ENCODE measurements around the gene TRIM15.

Gene TRIM15

DNA sequence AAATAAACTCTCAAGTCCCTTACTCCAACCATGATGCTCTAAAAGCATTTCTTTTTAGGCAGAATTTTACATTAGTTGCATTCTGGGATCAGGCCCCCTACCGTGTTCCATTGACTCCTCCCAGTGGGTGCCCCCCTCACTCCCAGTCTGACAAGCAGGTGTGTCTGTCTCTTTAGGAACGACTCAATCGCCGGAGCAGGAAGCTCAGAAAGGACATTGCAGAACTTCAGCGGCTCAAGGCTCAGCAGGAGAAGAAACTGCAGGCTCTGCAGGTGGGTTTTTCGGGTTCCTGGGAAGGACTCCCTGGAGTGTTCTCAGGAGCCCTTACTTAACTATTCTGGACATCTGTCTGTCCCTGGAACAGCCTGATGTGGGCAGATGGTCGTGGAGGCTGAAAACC, 17.5 kb upstream of the TRIM15 start:
- no peak for DNase-seq (ENCODE audit: low read depth)

DNA sequence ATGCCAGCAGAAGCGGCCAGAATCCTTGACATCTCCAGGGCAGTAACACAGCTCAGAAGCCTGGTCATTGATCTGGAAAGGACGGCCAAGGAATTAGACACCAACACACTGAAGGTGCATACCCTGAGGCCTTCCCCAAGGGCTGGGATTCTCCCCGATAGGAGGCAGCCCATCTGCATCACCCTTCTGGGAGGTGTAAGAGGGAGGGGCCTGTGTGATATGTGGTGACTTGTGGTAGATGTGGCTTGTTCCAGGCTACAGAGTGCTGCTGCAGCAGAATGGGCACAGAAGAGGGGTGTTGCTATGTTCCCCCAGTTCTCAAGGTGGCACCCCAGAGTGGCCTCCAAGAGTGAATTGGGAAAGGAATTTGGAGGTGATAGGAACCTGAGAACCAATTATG, 16.2 kb upstream of the TRIM15 start:
- DNase-seq (ENCODE audit: low read depth) = no peak

DNA sequence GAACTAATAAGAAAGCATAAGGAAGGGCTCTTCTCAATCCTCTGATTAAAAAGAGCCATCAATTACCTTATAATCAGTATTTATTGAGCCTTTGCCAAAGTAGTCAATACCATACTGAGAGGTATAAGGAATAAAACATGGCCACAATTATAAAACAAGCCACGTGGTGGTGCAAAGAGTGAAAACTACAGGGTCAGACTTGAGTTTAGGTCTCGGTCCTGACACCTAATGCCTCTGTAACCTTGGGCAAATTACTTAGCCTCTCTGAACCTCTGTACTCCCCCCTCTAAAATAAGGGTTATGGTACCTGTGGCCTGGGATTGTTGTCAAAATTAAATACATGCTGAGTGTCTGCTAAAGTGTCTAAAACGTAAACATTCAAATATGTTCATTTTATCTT, 14.1 kb upstream of the TRIM15 start:
- DNase-seq (ENCODE audit: low read depth) = no peak

DNA sequence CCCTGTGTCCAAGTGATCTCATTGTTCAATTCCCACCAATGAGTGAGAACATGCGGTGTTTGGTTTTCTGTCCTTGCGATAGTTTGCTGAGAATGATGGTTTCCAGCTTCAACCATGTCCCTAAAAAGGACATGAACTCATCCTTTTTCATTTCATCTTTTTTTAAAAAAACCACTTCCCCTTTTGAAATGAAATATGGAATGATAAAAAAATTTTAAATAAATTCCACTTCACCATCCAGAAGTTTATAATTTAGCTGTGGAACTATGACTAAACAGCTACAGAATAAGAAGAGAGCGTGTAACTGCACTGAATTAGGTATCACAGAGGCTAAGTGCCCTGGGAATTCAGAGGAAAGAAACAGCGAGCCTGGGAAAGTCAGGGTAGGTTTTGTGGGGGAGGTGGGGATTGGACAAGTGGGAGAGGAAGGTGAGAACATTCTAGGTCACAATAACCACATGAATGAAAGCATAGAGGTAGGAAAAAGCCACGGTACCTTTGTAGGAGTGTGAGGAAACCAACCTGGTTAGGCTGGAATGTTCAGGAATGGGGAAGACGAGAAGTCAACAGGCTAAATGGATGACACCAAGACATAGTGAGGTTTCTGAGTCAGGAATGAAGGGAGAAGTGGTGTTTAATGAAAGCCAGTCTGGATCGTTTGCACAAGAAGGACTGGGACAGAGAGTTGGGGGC, 13.3 kb upstream of the TRIM15 start:
- no peak for DNase-seq (ENCODE audit: low read depth)

DNA sequence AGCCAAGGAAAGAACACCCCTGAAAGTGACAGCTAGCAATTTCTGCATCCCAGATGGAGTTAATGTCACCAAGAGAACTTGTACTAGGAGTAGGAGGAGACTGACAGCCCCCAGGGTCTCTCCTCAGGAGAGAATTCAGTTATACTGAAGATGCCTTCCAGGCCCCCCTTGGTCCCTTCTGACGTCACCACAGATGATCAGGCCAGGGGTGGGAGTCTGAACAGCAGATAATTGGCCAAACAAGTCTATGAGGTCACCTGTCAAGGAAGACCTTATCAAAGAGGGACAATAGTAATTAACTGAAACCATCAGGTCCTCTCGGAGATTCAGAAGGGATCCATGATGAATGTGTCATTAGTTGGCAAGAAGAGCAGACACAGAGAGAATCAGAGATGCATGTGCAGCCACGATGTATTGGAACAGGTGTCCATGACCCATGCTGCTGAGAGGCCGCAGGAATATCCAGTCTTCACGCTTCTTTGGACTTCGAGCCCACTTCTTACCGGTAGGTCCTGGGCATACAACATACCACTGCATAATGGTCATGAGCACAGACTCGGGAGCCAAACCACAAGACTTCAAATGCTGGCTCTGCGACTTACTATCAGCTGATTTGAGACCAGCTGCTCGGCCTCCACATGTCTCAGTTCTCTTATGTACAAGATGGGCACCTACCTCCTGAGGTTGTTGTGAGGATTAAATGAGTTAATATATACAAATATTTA, 12.5 kb upstream of the TRIM15 start:
- DNase-seq (ENCODE audit: low read depth) = no peak

DNA sequence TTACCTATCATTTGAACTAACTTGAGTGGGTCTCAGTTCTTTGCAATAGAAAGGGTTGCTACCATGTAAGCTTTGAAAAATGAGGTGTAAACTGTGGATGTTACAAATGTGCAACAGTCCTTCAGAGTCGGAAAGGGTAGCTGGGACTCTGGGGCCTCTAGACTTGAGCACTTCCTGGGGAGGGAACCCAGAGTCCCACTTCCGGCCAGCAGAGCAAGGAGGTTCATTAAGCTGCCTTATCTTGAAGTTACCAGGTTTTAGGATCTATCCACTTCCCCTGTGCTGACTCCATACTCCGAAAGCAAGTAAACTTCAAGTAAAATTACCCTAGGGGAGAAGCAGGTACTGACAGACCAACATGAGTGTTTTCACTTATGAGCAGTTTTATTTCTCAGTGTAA, 11.8 kb upstream of the TRIM15 start:
- DNase-seq (ENCODE audit: low read depth) = no peak

DNA sequence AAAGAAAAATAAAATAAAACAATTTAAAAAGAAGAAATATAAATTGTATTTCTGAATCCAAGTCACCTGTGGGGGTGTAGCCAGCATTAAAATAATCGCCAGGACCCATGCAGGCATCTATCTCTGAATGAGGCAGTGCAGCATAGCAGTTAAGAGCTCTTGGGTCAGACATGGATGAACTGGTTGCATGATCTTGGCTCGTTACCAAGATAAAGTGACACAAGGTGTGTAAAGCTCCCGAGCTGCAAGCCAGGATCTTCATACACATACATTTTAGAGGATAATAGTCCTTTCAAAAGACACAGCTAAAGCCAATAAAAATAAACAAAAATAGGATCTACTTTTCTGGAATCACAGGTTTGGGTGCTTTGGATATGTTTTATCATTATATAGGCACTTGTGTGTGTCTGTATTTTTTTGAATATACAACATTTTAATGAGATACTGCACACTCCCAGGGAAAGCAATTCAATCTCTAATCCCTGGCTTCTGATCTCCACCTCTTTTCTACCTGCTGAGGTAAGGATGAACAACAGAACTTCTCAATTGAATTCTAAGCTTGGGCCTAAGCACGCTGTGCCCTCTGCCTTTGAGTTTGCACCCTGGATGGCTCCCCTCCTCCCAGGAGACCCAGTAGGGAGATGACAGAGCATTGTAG, 11.2 kb upstream of the TRIM15 start:
- DNase-seq (ENCODE audit: low read depth) = no peak

DNA sequence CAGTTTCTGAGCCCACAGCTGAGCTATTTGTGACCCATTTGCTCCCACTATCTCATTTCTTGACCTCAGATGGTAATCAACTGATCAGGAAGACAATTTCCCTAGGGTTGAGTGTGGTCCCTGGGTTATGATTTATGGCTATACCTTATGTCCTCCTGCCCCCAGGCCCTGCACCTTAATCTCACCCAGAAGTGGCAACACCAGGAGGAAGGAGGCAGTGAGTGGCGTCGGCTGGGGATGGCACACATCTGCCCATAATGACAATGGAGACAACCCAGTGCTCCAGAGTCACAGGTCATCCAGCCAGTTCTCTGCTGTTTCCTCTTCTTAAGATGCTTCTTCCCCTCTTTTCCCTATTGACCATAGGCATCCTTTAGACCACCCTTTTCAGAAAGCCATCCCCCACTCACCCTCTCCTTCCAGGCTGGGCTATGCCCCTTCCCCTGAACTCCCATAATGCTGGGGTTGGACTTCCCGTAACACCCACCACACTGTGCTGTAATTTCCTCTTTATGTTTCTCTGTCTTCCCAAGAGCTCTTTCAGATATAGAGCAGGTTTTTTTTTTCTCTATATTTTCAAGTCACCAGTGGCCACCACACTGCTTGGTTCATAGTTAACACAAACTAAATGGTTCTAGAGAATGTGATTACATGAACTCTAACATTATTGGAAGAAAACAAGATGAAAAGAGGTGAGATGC, 10.3 kb upstream of the TRIM15 start:
- no peak for DNase-seq (ENCODE audit: low read depth)

DNA sequence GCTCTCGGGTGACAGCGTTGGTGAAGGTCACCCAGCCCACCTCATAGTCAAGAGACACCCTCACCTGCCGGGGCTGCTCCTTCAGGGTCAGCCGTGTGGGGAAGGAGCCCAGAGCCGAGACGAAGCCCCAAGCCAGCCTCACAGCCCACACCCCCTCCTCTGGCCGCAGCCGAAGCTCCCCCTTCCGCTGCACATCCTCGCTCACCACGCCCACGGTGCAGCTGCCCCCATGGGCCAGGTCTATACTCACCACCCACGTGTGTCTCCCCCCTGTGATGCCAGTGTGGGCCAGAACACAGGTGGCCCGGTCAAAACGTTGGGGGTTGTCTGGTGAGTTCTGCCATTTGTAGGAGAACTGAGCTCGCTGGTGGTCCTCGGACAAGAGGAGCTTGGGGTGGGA, 9.3 kb upstream of the TRIM15 start:
- DNase-seq (ENCODE audit: low read depth) = no peak

DNA sequence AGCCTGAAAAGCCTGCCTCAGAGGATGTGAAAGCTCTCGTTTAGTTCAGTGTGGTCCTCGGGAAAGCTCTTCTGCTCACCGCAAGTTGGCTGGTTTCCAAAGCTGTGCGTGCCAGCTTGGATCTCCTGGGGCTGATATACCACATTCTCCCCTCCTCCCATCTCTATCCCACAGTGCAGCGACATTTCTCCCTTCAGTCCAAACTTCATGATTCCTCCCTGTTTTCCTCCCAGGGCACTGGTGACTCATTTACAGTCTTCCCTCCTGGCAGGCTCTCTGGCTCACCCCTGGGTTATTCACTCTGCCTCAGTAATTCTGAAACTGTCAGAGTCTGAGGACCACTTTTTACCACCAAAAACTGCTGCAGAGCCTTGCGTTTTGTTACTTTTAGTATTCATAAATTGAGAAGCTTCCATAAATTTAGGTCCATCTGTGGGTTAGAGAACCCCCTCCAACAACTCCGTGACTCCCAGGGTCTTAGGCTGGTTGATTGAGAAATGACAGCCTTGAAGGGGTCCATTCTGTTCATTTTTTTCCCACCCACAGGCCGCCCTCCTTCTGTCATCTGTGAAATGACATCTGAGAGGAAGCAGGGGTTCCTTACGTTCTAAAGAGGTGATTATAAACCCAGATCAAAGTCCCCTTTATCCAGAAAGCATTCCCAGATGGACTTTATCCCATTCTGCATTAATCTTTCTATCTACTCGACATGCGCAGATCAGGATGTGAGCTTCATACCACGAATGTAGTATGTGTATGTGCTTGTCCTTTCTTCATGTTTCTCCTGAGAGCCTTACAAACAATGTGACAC, 8.4 kb upstream of the TRIM15 start:
- DNase-seq (ENCODE audit: low read depth) = no peak

DNA sequence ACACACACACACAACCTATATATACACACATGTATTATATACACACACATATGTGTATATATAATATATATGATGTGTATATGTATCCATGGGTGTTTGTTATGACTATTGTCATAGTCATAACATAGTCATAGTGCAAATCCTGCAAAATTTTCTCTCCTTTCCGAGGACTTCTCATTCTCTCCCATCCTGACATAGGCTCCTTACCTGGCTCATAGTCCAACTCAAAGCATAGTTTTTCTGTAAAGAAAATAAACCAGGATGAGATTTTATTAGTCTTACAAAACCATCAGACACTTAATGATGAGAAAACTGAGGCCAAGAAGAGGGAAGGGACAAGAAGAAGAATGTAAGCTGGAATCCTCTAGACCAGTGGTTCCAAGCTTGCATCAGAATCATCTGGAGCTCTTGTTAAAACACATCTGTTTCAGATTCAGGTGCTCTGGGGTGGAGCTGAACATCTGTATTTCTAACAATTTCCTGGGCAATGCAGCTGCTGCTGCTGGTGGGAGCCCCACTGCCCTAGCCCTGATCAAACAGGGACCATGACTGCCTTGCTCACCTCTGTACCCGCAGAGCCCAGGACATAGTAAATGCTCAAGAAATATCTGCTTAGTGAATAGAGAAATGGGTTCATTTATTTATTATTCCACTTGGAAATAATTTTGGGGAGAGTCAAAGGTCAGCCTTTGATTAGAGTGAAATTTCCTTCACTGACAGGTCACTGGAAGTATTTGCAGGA, 7.7 kb upstream of the TRIM15 start:
- DNase-seq (ENCODE audit: low read depth) = no peak

DNA sequence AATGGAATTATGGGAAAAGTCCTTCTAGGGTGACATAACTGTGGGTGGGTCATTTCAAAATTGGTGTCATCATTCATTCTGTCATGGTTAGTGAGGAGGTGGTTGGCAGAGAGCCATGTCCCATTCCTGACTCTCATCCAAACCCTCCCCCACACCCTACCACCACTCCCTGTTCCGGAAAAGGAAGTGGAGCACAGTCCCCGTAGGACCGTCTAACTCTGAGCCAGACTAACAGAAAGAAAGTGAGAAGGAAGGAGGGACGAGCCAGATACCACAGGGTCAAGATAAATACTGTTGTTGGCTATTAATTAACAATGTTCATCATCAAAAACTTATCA, 7.1 kb upstream of the TRIM15 start:
- DNase-seq (ENCODE audit: low read depth) = no peak

DNA sequence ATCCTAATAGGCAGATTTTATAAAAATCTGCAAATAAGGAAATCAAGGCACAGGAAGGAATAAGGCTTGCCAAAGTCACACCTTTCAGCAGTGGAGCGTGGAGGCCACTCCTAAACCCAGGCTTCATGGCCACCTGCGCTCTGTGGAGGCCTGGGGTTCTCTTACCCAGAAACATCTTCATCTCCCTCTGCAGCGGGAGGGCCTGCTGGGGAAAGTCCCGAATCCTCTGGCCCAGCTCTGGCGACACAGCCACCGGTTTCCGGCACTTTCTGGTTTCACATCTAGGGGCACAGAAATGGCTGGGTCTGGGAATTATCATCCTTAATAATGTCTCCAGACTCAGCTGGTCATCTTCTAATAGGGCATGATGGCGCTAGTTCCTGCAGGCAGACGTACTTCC, 6.6 kb upstream of the TRIM15 start:
- DNase-seq (ENCODE audit: low read depth) = no peak

DNA sequence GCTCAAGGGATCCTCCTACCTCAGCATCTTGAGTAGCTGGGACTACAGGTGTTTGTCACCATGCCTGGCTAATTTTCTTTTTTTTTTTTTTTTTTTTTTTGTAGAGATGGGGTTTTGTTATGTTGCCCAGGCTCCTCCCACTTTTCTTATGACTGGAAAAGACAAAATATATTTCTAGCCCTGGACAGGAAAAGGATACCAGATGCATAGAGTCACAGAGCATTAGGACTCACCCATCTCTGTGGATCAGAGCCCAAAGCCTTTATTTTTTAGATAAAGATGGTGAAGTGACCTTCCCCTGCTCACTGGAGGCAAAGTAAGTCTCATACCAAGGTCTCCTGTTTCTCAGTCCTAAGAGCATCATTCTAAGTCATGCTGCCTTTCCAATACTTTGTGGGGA, 5.8 kb upstream of the TRIM15 start:
- no peak for DNase-seq (ENCODE audit: low read depth)

DNA sequence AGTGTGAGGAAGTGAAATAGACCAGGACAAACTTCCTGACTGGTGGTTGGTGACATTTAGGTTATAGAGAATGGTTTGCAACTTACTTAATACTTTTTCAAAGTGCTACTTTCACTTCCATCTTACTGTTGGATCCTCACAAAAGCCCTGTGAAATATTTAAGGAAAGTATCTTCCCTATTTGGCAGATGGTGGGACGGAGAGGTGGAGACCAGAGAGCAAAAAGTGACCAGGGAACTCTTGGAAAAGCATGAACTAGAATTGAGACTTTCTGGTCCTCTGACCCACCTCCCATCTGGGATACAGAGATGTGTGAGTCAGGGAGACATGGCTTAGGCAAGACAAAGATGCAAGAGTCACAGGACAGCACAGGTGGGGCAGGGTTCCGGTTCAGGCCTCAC, 5.3 kb upstream of the TRIM15 start:
- no peak for DNase-seq (ENCODE audit: low read depth)

DNA sequence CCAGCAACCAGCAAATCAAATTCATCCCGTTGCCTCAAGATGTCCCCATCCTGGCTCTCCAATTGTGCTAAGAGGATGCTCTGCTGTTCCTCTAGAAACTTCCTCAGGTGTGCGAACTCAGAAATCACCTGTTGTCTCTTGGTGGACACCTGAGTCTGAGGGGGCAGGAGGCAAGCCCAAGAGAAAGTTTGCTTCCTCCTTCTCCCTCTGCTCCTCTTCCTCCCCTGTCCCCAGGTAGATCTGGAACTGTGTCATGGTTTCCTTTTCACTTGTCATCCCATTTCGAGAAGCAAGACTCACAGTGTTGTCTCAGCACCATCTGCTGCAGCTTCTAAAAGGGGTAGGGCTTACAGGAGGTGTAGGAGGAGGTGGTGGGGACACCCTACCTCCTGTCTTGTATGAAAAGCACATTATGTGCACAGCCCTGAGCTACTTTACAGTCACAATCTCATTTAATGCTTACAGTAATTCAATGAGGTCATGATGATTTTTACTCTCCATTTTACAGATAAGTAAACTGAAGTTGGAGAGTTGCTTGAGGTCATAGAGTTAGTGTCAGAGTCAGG, 4.8 kb upstream of the TRIM15 start:
- no peak for DNase-seq (ENCODE audit: low read depth)

DNA sequence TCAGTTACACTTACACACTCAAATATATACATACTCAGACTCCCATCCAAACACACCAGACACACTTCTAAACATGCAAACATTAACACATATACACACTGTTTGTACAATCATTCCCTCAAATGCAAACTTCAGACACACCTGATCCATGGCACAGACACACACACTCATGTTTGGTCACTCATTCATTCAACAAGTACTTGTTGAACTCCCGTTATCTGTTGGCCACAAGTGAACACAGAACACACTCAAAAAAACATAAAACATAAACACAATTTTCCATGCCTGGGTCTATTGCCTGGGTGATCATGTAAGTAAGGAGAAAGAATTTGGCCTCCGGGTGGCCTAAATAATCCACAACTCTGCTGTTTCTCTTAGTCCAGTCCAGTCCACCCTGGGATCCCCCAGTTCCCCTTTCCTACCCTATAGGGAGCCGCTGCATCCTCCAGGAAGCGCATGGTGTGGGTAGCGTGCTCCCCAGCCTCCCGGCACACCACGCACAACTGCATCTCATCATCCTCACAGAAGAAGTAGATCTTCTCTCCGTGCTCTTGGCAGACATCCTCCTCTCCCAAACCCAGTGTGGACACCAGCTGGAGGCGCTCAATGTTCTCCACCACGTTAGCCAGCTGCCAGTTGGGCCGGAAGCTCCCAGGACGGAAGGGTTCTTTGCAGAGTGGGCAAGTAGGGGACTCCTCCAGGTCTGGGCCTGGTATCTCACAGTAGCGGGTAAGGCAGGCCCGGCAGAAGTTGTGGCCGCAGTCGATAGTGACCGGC, 3.1 kb upstream of the TRIM15 start:
- no peak for DNase-seq (ENCODE audit: low read depth)

DNA sequence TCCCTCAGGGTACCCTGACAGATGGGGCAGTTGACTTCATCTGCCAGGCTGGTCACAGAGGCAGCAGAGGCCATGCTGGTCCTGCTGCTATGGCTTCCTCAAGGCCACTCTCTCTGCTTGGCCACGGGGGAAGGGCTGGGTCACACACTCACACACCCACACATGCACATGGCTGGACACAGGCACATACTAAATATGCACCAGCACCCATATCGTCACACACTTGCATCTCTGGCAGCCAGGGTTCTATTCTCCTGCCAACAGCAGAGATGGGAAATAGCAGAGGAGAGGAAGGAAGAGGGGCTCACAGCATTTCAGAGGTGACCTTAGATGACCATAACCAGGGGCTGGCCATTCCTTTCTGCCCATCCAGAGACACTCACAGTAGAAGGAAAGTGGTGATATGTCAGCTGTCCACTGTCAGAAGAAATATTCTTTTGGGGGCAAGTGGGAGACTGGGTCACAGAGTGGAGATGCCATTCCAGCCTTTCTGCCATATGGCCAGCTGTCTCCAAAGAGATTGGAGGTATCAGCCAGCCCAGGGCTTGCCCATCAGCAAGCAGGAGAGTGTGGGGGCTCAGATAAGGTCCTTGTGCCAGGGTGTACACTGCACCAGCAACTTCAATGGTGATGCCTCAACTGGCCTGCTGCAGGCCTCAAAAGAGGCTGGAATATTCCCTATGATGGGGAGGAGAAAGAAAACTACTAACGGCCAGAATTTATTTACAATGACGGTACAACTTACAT, 2.4 kb upstream of the TRIM15 start, which contains the start of gene TRIM10:
Gene TRIM10, minus strand, starts transcription at position 427 of the 747 bp plus-strand sequence. Its CDS starts 353 bp downstream, at position 74.
- no peak for DNase-seq (ENCODE audit: low read depth)

Data from stimulated activated CD8-positive, alpha-beta memory T cell treated with anti-CD3 and anti-CD28 coated beads, Interleukin-4, amount 100 ng/mL, for 24 hours (primary cell).